GM18951 (cell line): Measurements from ENCODE around the gene TGM4.
"Not testable (repeated sequence)": the region's sequence is repeated elsewhere in the genome, so short reads cannot be mapped to it uniquely, and the experiment has no call there.

Experiments used
- POLR2A ChIP-seq: IDR thresholded peaks from 4 replicates; pipeline ENCODE4 v1.6.1; 2011; ENCODE audit warnings: mild to moderate bottlenecking; ENCODE audit not compliant: insufficient read length, insufficient read depth; ENCODE audit errors: extremely low read depth
- in situ Hi-C: fragments of 300-500 bp; cut with MboI; formaldehyde crosslinking; loops from one replicate; pipeline ENCODE4 v1.12.0; 2022; ENCODE audit warnings: low sequenced_read_pairs, mixed read lengths, inconsistent platforms; ENCODE audit not compliant: unreplicated experiment

Gene TGM4

GRCh38 chr3:44874308-44874707 is at the start of gene TGM4:
TSS of gene TGM4 (plus strand) at chr3:44874608. CDS start at chr3:44874679, 71 bp downstream.
- in situ Hi-C loops: no loop called here
- no peak for TF ChIP-seq POLR2A

GRCh38 chr3:44825264-44825925 is 49.0 kb upstream of the TGM4 start:
- in situ Hi-C loops: no loop called here
- TF ChIP-seq POLR2A: no peak

GRCh38 chr3:44827196-44827595 is 47.2 kb upstream of the TGM4 start:
- in situ Hi-C loops: no loop called here
- TF ChIP-seq POLR2A: no peak

- no peak for TF ChIP-seq POLR2A
- in situ Hi-C loops: no loop called here
Measured at GRCh38 chr3:44831232-44831631, 43.2 kb upstream of the TGM4 start.

- no peak for TF ChIP-seq POLR2A
- in situ Hi-C loops: no loop called here
Measured at GRCh38 chr3:44832032-44832431, 42.4 kb upstream of the TGM4 start.

- in situ Hi-C loops: no loop called here
- TF ChIP-seq POLR2A: no peak
Measured at GRCh38 chr3:44832965-44833364, 41.4 kb upstream of the TGM4 start.

- TF ChIP-seq POLR2A: no peak
- in situ Hi-C loops: no loop called here
Measured at GRCh38 chr3:44833394-44833793, 41.0 kb upstream of the TGM4 start.

GRCh38 chr3:44835684-44836083 is 38.7 kb upstream of the TGM4 start:
- no peak for TF ChIP-seq POLR2A
- in situ Hi-C loops: no loop called here

- TF ChIP-seq POLR2A: no peak
- in situ Hi-C loops: no loop called here
Measured at GRCh38 chr3:44842376-44842775, 32.0 kb upstream of the TGM4 start.

- in situ Hi-C loops: no loop called here
- TF ChIP-seq POLR2A: no peak
Measured at GRCh38 chr3:44845528-44846520, 28.6 kb upstream of the TGM4 start.

- in situ Hi-C loops: no loop called here
- TF ChIP-seq POLR2A: no peak
Measured at GRCh38 chr3:44848634-44849033, 25.8 kb upstream of the TGM4 start.

GRCh38 chr3:44856663-44857062 is 17.7 kb upstream of the TGM4 start:
- in situ Hi-C loops: not testable (repeated sequence)

- in situ Hi-C loops: no loop called here
- TF ChIP-seq POLR2A: no peak
Measured at GRCh38 chr3:44860117-44860516, 14.3 kb upstream of the TGM4 start.
